Uterus (tissue), 4 donors: ENCODE measurements around the gene DDX25. TPM values are rescaled to one million over a fixed set of nuclear protein-coding genes. Genes with fewer than 3 reads are reported as not detected.

Experiments used
- DNase-seq, 2 donors: peaks; one replicate each; pipeline ENCODE4 v3.0.0-alpha.2; 2019 to 2020
- H3K27ac ChIP-seq, 2 donors: fragments of 200-600 bp; sonication (generic); 1 replicate in 1 of 2; 2 replicates in 1 of 2; pipeline ENCODE4 v1.5.1; 2016 to 2018
- H3K27me3 ChIP-seq, 2 donors: fragments of 200-600 bp; sonication (generic); one replicate each; pipeline ENCODE4 v1.5.1; 2018 to 2019; ENCODE audit warnings: control low read depth in 1 of 2
- H3K36me3 ChIP-seq, 2 donors: fragments of 200-600 bp; sonication (generic); one replicate each; pipeline ENCODE4 v1.5.1; 2019; ENCODE audit warnings: control low read depth in 1 of 2
- H3K4me1 ChIP-seq, 2 donors: fragments of 200-600 bp; sonication (generic); one replicate each; pipeline ENCODE4 v1.5.1; 2018 to 2019; ENCODE audit warnings: control low read depth in 1 of 2
- H3K4me3 ChIP-seq, 2 donors: fragments of 200-600 bp; sonication (generic); 1 replicate in 1 of 2; 2 replicates in 1 of 2; pipeline ENCODE4 v1.5.1; 2018 to 2019; ENCODE audit warnings: mild to moderate bottlenecking in 1 of 2
- H3K9me3 ChIP-seq, 2 donors: fragments of 200-600 bp; sonication (generic); one replicate each; pipeline ENCODE4 v1.5.1; 2019; ENCODE audit warnings: control low read depth in 1 of 2
- POLR2A ChIP-seq, 2 donors: fragments of 450-650 bp; IDR thresholded peaks; one replicate each; pipeline ENCODE4 v1.6.1; 2016; ENCODE audit warnings: antibody characterized with exemption in 2 of 2, mild to moderate bottlenecking in 1 of 2, moderate library complexity in 1 of 2
- intact Hi-C: fragments of 100-400 bp; cut with DNase I; formaldehyde crosslinking; loops from one replicate; pipeline ENCODE4 v1.15.1; 2023; ENCODE audit warnings: low total_unique reads
- total RNA-seq, 4 donors: library from RNA; depleted of rRNA in 3 of 4; stranded (reverse); fragments of >200 nt in 3 of 4; gene quantifications; one replicate each; pipeline versions ENCODE4 v1.1.0 to v1.2.4, GENCODE V29; 2014 to 2023
- TF ChIP-seq, protein P1 (sequence below), 4 experiments: fragments of 200-600 bp in 2 of 4; fragments of 450-650 bp in 2 of 4; sonication (generic) in 2 of 4; IDR thresholded peaks; one replicate each; pipeline ENCODE4 v1.5.1; 2016 to 2019; ENCODE audit warnings: antibody characterized with exemption in 4 of 4, mild to moderate bottlenecking in 2 of 4, moderate library complexity in 1 of 4
- donor health status: DM: yes; HTN: yes; CAD: no.

Gene DDX25
- total RNA-seq, 4 donors from 2014 or later, result 0.46 to 1.1 TPM; not detected in 2

DNA sequence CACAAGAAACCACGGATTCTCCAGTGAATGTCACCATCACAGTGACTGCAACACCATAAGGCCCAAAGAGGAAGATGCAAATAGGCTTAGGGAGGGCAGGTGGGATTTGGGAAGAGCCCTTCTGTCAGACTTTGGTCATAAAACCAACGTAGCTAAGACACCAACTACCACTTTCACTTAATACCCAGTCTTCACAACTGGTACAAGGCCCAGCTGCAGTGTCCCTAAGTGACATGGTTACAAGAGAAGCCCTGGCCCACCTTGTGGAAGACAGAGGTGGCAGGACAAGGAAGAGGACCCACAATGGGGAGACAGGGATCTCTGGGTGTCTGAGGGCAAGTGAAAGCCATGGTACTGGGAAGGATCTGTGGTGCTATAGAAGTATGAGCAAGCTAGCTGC lies 51.5 kb downstream of the DDX25 start:
- H3K9me3 ChIP-seq, result no peaks in the 10 kb centered on the region
- H3K36me3 ChIP-seq, result no peaks in the 10 kb centered on the region
- no peak for DNase-seq
- TF ChIP-seq POLR2A (IDR thresholded peaks at IDR 0.05), result no peak
- TF ChIP-seq, protein P1, sequence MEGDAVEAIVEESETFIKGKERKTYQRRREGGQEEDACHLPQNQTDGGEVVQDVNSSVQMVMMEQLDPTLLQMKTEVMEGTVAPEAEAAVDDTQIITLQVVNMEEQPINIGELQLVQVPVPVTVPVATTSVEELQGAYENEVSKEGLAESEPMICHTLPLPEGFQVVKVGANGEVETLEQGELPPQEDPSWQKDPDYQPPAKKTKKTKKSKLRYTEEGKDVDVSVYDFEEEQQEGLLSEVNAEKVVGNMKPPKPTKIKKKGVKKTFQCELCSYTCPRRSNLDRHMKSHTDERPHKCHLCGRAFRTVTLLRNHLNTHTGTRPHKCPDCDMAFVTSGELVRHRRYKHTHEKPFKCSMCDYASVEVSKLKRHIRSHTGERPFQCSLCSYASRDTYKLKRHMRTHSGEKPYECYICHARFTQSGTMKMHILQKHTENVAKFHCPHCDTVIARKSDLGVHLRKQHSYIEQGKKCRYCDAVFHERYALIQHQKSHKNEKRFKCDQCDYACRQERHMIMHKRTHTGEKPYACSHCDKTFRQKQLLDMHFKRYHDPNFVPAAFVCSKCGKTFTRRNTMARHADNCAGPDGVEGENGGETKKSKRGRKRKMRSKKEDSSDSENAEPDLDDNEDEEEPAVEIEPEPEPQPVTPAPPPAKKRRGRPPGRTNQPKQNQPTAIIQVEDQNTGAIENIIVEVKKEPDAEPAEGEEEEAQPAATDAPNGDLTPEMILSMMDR (IDR thresholded peaks at IDR 0.05), result no peak
- H3K4me1 ChIP-seq, result peaks cover 18 to 22% of the 10 kb centered on the region in 2 donors
- H3K4me3 ChIP-seq, result no peak overlapping the region
- H3K27me3 ChIP-seq, result no peaks in the 10 kb centered on the region
- peak overlapping the region; percentile 74 to 84 for H3K27ac ChIP-seq
- intact Hi-C loops, result no loop called here

DNA sequence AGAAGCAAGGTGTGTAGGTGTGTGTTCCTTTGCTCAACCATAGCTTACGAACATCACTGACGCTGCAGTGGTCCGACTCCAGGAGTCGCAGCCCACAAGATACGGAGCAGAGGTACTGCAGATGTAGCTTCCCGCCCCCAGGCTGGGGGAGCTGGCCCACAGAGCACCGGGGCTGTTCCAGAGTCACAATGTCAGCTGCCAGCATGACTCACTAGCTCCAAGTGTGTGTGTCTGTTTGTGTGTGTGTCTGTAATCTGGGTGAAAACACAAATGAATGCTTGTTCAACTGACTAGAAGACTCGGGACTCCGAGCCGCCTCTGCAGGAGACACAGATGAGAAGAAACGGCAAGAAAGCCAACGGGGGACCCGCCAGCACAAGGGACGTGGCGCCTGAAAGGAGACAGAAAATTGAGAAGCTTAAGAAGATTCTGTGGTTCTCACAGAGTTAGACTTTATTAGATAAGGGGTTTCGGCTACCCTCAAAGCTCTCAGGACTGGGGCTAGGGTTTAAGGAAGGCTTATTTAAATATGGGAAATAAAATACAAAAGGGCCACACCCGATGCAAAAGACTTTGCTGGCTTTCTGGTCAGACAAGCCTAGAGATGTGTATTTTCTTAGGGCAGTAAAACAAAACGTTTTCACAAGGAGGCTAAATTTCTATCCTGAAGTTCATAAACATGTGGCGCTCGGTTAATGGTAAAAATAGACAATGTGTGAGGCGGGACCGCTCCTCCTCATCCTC lies 52.3 kb downstream of the DDX25 start:
- peak; percentile 84 to 88 for DNase-seq
- intact Hi-C loops, result no loop called here
- H3K4me3 ChIP-seq, result no peak overlapping the region
- no peaks in the 10 kb centered on the region for H3K27me3 ChIP-seq
- H3K27ac ChIP-seq, result peak overlapping the region; percentile 74 to 84
- no peaks in the 10 kb centered on the region for H3K9me3 ChIP-seq
- H3K36me3 ChIP-seq, result no peaks in the 10 kb centered on the region
- H3K4me1 ChIP-seq, result peaks cover 11 to 18% of the 10 kb centered on the region in 2 donors
- TF ChIP-seq, protein P1 (IDR thresholded peaks at IDR 0.05), result peak in 1 of 4 experiments; percentile 21
- no peak for TF ChIP-seq POLR2A (IDR thresholded peaks at IDR 0.05)

DNA sequence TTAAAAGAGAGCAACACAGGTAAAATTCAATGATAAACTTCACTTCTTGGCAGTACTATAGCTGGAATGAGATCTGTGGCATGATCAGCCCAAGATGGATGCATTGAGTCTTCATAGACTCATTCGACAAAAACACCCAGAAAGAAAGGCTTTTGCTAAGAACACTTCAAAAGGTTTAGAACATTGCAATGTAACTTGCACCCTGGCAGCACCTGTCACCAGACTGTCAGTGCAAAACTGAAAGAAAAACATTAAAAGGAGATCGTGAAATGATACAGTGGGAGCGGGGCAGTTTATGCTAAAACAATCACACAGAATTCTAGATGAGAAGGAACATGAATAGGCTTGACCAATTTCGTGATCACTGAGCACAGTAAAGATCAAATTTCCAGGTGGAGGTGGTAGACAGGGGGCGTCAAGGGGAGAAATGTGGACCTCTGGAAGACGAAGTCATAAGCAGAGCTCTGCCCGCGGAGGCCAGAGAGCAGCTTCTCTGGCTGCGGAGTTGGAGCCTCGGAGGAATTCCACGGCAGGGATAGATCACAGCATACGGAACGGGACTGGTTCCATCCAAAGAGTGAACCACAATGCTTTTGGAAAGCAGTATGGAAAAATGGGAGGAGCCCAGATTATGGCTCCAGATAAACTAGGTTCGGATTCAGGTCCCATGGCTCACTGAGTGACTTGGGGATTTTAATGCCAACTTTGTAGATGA lies 53.5 kb downstream of the DDX25 start:
- H3K4me3 ChIP-seq, result no peak overlapping the region
- no peaks in the 10 kb centered on the region for H3K9me3 ChIP-seq
- intact Hi-C loops, result no loop called here
- TF ChIP-seq POLR2A (IDR thresholded peaks at IDR 0.05), result no peak
- TF ChIP-seq, protein P1 (IDR thresholded peaks at IDR 0.05), result no peak
- H3K27me3 ChIP-seq, result no peaks in the 10 kb centered on the region
- H3K36me3 ChIP-seq, result no peaks in the 10 kb centered on the region
- H3K4me1 ChIP-seq, result peaks cover 6 to 7% of the 10 kb centered on the region in 2 donors
- no peak for DNase-seq
- H3K27ac ChIP-seq, result peak overlapping the region in 1 of 2 donors; percentile 74

DNA sequence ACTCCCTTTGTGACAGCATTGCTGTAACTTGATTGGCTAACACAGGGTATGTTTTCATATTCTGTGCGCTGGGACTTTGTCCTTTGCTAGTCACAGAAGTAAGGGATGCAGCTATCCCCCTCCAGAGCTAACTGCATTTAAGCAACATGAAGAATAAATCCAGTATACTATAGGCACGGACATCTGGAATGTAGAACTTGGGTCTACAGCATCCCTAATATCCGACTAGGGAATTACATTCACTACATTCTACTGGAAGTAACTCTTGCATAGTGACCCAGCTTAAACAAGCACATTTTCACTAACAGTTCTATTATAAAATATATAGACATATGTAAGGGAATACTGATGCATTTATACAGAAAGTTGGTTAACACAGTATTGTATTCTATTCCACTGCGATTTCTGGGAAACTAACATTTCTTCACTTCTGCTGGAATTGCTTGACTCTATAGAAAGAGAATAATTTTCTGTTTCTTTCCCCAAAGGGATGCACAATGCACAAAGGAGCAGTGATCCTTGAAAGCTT lies 54.6 kb downstream of the DDX25 start:
- no peaks in the 10 kb centered on the region for H3K36me3 ChIP-seq
- no peak for DNase-seq
- peaks cover 6 to 7% of the 10 kb centered on the region in 2 donors for H3K4me1 ChIP-seq
- H3K4me3 ChIP-seq, result no peak overlapping the region
- no peaks in the 10 kb centered on the region for H3K9me3 ChIP-seq
- TF ChIP-seq, protein P1 (IDR thresholded peaks at IDR 0.05), result no peak
- TF ChIP-seq POLR2A (IDR thresholded peaks at IDR 0.05), result no peak
- H3K27me3 ChIP-seq, result no peaks in the 10 kb centered on the region
- H3K27ac ChIP-seq, result no peak overlapping the region
- intact Hi-C loops, result no loop called here

DNA sequence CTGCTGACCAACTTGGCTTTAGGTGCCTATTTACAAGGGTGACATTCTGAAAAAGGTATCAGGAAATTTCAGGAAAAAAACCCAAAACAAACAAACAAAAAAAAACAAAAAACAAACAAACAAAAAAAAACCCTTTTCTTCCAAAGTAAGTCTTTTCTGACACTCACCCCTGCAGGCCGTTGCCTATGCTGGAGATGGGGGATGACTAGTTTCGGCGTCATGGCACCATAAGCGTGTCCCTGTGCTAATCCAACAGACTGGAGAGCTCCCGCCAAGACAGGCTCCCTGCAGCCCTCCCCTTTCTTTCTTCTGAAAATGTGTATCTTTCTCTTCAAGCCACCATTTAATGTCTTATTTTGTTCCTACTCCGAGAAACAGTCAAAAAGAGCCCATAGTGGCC lies 55.2 kb downstream of the DDX25 start:
- H3K4me1 ChIP-seq, result peaks cover 6 to 7% of the 10 kb centered on the region in 2 donors
- H3K27me3 ChIP-seq, result no peaks in the 10 kb centered on the region
- no peaks in the 10 kb centered on the region for H3K36me3 ChIP-seq
- intact Hi-C loops, result no loop called here
- no peak for TF ChIP-seq POLR2A (IDR thresholded peaks at IDR 0.05)
- TF ChIP-seq, protein P1 (IDR thresholded peaks at IDR 0.05), result no peak
- no peak overlapping the region for H3K27ac ChIP-seq
- no peak for DNase-seq
- H3K9me3 ChIP-seq, result no peaks in the 10 kb centered on the region
- no peak overlapping the region for H3K4me3 ChIP-seq
